HL-60 (cell line): ENCODE data around the gene TECTB.

Experiments used
- CTCF ChIP-seq: IDR thresholded peaks from one replicate; pipeline ENCODE4 v1.5.1; 2011; ENCODE audit warnings: low read length, control low read depth, inconsistent platforms; ENCODE audit not compliant: insufficient read depth
- GABPA ChIP-seq: IDR thresholded peaks from 2 replicates; pipeline ENCODE4 v1.6.1; 2012; ENCODE audit warnings: low read depth
- POLR2AphosphoS5 ChIP-seq: IDR thresholded peaks from 2 replicates; pipeline ENCODE4 v1.6.1; 2012; ENCODE audit warnings: low read depth
- REST ChIP-seq: IDR thresholded peaks from 2 replicates; pipeline ENCODE4 v1.6.1; 2012; ENCODE audit warnings: low read depth; ENCODE audit not compliant: insufficient replicate concordance
- SPI1 ChIP-seq: IDR thresholded peaks from 2 replicates; pipeline ENCODE4 v1.6.1; 2012; ENCODE audit warnings: low read depth, mild to moderate bottlenecking, borderline replicate concordance

- no peak for TF ChIP-seq CTCF
- no peak for TF ChIP-seq POLR2AphosphoS5
- TF ChIP-seq REST: no peak
- TF ChIP-seq GABPA: no peak
- TF ChIP-seq SPI1: no peak
These were observed 32.6 kb upstream of the TECTB start for GRCh38 chr10:112250555-112250954.
